SKM-1 treated with dmso at 0.1 percent for 144 hours (cell line): Measurements from ENCODE around the gene SNRK.

ENCODE experiments used
- DNase-seq: peaks from one replicate; lab custom pipeline; 2025; ENCODE audit not compliant: unreplicated experiment; lab: John Stamatoyannopoulos, UW

The SNRK gene

GRCh38 chr3:43369404-43370292, 83.3 kb downstream of the SNRK start:
- DNase-seq = peak; percentile 58

- no peak for DNase-seq
These were observed 84.1 kb downstream of the SNRK start for GRCh38 chr3:43370293-43370980.

DNA sequence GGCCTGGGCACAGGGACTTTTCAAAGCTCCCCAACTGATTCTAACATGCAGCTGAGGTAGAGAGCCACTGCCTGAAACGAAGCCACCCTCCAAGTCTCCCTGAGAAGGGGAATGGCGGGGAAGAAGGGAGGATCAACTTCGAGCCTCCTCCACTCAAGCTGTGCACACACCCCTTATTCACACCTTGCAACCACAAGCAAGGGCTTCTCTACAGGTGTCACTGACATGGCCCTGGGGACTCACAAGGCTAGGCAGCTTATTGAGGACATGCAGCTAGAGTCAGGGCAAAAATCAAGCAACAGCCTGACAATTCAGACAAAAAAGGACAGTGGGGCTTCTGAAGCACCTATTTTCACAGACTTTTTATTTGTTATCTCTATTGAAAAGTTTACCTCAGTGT, 85.2 kb downstream of the SNRK start:
- no peak for DNase-seq

DNA sequence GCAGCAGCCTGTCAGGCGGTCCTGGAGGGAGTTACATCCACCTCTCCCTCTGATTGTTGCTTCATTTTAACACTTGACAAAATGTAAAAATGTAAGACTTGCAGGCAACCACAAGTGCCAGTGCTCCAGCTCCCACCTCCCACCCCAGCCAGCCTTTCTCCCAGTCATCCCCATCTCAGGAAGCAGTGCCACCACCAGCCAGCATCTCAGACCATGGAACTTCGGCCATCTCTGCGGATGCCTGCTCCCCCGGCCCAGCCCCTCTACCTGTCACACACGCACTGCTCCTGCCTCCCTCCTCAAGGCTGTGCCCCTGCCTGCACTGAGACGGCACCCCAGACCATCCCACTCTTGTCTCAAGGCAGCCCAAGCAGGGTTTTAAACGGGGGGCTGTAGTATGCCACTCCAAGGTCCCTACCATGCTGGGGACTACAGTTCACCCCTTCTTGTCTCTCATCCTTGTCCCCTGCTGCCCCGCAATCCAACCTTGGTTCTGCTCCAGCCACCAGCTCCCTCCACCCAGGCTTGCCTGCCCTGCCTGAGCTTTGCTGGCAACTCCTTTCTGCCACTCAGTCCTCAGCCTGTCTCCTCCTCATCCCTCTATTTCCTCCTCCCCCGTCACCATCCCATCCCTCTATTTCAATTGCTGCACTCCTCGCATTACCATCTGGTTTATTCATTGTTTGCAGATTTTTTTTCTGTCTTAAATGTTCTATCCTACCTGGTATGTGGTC, 85.8 kb downstream of the SNRK start:
- no peak for DNase-seq

DNA sequence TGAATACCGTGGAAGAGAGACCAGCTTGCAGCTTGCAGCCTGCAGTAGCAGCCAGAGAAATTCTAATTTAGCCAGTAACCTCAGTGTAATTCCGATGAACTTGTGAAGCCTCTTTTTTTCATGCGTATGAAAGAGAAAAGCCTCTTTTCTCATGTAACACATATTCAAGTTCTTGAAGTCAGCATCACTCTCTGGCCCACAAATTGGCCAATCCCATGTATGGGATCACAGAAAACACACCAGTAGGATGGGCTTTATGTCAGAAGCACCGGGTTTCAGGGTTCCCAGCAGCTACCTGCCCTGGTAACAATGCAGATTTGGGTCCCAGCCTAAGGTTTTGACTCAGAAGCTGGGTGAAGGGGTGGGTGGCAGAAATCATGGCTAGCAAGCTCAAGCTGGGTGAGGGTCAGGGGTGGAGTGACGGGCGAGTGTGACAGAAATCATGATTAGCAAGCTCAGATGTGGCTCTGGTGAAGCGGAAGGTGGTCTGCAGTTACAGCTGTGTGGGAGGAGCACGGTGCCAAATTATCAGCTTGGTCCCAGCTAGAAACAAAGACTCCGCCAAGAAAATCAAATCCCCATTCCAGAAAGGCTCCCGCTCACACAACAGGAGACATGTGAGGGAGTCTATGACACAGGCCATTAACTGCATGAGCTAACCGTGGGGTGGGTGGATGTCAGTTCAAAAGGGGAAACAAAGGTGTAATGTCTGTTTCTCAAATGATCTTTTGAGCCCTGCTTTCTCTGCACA, 86.6 kb downstream of the SNRK start:
- DNase-seq = no peak

DNA sequence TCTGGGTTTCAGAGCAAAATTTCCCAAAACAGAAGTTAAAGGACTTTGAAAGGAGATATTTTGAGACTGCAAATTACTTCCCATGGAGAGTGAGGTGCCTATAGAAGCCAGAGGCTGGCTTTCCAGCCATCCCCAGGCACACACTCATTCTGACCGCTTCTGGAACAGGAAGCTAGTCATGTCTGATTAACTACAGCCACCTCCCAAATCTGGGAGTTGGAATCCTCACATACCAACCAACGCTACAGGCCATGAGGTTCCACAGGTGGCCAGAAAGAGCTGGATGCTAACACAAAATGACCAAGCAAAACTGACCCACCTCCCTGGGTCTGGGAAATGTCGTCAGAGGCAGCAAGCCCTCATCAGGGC, 87.2 kb downstream of the SNRK start:
- no peak for DNase-seq

GRCh38 chr3:43378066-43378935, 92.0 kb downstream of the SNRK start:
- peak; percentile 52 for DNase-seq

DNA sequence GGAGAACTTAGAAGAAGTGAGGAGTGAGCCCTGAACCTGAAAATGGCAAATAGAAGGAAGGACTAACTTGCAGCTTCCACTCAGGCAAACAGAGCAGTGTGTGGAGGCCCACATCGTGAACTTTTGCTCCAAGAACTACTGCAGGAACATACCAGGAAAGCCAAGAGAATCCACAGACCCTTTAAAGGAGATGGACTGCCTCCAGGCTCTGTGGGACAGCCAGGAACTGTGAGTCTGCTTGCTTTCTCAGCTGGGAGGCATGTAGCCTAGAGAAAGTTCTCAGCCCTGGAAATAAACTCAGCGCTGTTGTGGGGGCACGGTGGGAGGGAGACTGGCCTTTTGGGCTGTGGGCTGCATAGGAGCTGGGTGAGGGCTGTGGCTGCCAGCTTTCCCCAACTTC, 93.0 kb downstream of the SNRK start:
- DNase-seq = no peak

- DNase-seq = no peak
These were observed 101.8 kb downstream of the SNRK start for GRCh38 chr3:43388175-43388574.

DNA sequence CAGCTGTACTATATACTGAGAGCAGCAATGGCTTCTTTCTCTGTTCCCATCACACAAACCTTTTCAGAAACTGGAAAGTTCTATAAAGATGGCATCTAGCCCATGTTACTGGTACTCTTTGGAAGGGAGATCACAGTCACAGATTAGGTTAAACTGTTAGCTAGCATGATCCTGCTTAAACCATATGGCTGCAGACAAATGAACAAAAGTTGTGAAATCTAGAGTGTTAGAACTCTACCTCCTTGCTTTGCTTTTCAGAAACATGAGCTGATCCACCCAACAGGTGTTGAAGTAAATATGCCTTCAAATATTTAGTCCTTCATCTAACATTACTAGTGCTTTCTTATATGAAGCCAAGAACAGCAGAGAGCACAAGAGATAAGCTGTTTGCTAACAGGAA, 102.6 kb downstream of the SNRK start:
- DNase-seq = no peak

DNA sequence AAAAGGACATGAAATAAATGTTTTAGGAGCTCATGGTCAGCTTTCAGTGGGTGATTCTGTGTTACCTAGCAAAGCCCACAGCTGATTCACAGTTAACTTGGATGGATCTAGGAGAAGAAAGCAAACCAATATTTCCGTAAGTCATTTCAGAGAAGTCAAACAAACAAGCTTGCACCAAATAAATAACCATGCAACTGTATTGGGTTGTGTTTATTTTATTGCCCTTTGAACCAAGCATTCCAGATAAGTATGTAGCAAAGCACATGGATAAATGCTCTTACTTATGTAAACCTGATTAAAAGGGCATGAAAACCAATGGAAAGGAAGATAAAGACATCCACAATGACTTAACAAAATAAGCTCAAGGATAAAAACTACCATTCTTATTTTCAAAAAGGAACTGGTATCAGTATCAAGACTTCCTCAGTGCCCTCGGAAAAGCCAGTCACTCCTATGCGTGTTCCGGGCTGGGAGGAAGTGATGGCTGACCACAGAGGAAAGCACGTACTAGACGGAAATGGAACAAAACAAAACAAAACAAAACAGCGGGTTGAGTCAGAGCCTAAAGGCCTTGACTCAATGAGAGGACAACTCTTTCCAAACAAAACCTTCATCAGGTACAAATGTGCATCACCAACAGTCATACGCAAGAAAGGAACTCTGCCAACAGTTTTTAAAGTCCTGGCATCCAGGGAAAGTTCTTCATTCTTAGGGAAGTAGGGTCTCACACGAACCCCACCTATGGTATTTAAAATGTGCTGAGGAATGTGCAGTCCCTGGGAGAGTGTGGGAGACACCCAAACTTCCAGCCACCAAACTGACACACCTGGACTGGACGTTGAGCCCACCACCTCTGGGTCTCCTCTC, 103.3 kb downstream of the SNRK start:
- peak; percentile 90 for DNase-seq

GRCh38 chr3:43390255-43390588, 103.9 kb downstream of the SNRK start:
- DNase-seq = no peak

DNA sequence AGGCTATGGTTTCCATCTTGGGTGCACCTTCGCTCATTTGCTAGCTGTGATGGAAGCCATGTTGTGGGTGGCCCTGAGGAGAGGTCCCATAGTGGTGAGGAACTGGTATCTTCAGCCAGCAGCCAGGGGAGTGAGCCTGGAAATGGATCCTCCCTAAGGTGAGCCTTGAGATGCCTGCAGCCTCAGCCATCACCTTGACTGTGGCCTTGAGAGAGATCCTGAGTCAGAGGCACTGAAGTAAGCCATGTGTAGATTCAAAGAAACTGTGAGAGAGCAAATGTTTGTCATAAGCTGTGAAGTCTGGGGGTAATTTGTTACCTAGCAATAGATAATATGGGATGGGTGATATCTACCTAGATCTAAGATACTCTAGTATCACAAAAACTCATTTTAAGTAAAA, 105.3 kb downstream of the SNRK start:
- no peak for DNase-seq

DNA sequence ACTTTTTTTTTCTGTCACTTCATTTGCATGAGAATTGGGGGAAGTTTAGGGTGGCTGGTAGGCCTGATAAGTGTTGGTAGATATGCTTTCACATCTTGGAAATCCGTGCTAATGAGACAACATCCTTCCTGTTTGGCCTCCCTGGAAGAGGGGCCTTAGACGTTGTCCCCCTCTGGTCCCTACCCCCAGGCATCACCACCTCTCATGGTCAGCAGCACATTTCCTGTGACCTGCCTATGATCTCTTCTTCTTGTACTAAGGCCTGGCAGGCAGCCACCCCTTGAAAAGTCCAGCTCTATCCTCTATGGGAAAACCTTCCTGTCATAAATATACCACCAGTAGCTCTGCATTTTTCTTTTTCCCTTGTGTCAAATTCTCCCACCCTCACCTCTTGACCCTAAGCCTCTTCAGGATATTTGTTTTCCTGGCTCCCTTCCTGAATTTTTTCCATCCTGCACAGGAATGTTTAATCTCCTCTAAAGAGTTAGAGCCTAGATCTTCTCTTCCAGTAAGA, 107.8 kb downstream of the SNRK start:
- DNase-seq = no peak

- DNase-seq = no peak
These were observed 112.7 kb downstream of the SNRK start for GRCh38 chr3:43399034-43399433.

- DNase-seq = no peak
These were observed 113.8 kb downstream of the SNRK start for GRCh38 chr3:43400167-43400566.
